Measurements from ENCODE around the gene ENTPD8.

Gene ENTPD8, protein sequence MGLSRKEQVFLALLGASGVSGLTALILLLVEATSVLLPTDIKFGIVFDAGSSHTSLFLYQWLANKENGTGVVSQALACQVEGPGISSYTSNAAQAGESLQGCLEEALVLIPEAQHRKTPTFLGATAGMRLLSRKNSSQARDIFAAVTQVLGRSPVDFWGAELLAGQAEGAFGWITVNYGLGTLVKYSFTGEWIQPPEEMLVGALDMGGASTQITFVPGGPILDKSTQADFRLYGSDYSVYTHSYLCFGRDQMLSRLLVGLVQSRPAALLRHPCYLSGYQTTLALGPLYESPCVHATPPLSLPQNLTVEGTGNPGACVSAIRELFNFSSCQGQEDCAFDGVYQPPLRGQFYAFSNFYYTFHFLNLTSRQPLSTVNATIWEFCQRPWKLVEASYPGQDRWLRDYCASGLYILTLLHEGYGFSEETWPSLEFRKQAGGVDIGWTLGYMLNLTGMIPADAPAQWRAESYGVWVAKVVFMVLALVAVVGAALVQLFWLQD

DNA sequence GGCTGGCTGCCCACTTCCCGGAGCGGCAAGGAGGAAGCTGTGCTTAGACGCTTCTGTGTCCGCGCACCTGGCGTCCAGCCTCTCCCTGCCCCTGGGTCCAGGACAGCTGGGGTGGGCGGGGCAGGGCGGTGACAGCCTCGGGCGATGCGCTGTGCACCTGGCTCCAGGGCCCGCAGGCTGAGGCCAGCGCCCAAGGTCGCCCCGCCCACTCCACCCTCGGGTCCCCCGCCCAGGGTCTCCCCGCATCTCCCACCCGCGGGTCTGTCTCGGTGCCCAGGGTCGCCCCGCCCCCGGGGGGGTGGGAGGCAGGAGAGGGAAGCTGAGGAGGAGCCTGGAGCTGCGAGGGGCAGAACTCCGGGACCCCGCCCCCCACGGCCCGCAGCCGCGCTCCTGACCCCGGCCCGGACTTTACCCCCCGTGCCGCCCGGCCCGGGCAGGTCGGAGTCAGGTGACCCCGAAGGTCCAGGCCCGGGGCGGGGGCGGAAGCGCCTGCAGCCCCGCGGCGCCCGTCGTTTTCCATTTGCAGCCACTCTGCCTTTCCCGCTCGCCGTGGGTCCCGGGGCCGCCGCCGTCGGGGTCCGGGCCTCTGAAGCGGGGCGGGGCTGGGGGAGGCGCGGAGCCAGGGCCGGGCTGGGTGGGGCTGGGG lies at the start of gene ENTPD8:
TSS of gene ENTPD8 (minus strand) at position 69 of the 646 bp plus-strand sequence. CDS start 3,072 bp downstream, outside the sequence.
- DNase-seq (peak; percentile 27), ATAC-seq (no peak)

DNA sequence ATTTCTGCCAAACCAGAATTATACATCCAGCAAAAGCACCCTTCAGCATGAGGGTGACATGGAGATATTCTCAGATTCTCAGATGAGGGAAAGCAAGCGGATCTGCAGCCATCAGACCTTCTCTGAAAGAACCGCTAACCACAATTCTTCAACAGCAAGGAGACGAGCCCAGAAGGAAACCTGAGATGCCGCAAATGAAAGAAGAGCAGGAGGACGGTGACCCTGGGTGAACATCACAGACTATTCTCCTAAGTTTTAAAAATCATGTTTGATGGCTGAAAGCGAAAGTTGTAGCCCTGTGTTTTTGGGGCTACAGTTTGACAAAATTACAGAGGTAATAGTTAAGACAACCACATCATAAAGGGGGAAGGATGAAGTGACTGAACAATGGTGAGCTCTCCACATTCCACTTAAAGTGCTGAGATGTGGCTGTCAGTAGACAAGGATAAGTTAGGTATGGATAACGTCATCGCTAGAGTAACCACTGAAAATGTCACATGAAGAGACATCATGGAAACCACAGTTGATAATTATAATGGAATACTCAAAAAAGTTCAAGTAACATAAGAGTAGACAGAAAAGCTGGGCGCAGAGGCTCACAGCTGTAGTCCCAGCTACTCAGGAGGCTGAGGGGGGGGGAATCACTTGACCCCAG lies 49.5 kb upstream of the ENTPD8 start:
- no peak for DNase-seq
- ATAC-seq, result no peak

DNA sequence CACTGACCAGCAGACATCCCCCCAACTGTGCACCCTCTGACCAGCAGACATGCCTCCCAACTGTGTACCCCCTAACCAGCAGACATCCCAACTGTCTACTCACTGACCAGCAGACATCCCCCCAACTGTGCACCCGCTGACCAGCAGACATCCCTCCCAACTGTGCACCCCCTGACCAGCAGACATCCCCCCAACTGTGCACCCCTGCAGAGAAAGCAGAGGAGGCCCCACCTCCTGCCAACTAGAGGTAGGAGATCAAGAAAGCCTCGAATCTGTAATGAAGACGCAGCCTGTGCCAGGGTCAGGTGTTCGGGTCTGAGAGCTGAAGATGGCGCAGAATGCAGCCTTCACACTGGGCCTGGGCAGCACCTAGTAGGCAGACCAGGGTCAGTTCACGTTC lies 47.7 kb upstream of the ENTPD8 start:
- DNase-seq, result no peak
- ATAC-seq, result no peak

DNA sequence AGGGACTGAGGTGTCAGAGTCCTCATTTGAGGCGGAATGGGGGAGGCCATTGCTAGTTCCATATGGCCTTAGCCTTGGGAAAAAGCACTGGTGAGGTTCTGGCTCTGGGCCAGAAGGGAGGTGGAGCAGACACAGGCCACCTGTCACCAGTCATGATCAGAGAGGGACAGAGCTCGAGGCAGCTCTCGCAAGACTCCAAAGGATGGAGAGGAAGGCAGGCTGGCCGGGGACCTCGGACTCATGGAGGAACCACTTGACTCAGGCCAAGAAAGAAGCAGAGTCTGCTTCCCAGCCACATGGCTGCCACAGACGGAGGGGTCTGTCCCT lies 47.1 kb upstream of the ENTPD8 start:
- no peak for DNase-seq
- no peak for ATAC-seq

DNA sequence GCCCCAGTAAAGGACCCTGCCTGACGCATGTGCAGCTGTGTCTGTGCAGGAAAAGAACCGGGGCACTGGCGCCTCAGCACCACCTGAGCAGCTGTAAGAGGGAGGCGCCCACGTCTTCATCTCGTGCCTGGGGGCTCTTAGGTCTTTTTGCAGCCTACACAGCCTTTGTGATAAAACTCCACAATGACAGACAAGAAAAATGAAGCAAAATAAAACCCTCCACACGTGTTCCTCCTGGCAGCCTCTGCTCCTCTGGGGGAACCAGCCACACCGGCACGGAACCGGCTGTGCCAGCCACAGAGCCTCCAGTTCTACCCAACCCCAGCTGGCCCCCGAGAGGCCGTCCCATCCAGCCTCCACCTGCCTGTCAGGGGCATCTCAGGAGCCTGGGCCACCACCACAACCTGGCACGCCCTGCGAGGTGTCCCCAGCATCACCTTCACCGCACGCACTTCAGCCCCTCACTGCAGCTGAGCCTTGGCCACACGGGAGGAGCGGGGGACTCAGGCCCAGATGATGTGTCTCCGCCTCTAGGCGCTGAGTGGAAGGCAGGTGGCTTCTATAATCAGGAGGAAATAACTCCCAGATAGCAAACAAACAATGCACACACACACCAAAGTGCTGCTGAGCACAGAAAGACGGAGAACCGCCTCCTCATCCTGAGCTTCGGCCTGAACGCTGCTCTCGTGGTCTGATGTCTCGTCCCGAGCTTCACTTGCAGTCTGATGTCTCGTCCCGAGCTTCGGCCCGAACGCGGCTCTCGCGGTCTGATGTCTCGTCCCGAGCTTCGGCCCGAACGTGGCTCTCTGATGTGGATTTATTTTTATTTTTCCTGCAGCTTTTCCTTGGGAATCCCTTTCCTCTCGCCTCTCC lies 46.5 kb upstream of the ENTPD8 start:
- no peak for ATAC-seq
- DNase-seq, result no peak

DNA sequence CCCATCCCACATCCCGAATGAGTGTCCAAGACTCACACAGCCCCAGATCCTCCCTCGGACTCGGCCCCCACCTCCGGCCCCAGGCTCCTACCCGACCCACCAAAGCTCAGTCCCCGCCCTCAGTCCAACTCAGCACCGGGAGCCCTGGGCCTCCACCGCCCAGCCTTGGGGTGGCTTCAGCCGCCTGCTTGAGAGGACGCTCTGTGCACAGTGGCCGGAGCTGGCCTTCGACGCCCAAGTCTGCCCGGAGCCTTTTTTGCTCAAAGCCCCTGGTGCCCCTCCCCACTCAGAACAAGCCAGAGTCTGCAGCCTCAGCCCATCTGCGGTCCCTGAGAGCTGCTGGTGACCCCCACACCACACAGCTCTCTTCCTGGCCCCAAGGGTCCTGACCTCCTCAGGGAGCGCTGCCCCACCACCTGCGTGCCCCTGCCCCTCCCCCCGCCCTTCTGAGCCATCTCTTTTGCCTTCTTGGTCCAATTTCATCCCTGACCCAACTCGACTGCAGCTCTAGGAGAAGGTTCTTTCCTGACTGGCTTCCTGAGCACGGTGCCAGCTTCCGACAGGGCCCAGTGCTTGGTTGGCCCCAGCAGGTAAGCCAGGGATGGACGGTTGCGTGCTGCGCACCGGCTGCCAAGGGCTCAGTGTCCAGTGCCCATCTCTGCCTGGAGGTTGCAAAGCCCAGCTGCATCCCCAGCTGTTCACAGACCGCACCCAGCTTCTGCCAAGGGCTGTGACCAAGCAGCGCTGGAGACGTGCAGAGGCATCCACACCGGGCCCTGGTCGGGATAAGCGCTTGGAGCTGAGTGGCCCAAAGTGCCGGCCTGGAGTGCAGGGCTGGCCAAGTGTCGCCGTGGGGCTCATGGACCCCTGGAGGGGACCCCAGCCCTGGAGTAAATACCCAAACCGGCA lies 45.6 kb upstream of the ENTPD8 start:
- DNase-seq, result no peak
- ATAC-seq, result no peak

DNA sequence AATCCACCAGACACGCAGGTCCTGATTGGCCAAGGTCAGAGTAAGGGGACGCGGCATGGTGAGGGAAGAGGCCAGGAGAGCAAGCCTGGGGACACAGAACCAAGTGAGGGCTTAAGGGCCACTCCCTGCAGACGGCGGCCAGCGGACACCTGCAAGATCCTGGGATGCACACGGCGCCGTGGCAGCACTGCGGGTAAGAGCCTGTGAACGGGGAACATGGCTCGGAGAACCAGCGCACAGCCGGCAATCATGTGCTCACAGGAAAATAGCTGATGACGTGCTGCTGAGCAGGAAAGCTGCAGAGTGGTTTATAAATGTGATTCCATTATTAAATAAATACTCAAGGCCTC lies 45.0 kb upstream of the ENTPD8 start:
- ATAC-seq (no peak), DNase-seq (no peak)

DNA sequence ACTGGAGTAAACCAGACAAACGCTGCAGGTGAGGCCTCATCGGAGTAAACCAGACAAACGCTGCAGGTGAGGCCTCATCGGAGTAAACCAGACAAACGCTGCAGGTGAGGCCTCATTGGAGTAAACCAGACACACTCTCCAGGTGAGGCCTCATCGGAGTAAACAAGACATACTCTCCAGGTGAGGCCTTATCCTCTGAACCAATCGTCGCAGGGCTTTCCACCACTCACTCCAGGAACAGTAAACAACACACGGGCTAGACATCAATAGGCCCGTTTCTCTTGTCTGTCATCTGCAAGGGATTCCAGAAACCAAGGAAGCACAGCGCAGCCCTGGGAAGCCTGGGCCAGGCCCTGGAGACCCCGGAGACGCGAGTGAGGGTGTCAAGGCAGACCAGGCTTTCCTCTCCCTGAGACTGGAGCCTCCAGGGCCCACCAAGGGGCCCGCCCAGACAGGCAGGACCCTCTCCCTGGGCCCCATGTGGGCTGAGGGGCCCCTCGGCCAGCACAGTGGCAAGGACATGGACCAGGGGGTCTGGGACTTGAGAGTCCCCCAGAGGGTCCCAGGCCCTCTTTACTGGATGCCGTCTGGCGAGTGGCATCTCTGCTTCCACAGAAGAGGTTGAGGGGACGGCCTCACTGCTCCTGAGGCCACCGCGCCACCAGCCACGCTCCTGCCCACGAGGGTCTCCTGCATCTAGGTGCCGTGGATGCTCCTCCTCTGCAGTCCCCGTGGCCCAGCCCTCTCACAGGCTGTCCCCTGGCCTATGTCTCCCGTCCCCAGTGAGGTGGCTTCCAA lies 44.4 kb upstream of the ENTPD8 start:
- ATAC-seq (no peak), DNase-seq (no peak)

DNA sequence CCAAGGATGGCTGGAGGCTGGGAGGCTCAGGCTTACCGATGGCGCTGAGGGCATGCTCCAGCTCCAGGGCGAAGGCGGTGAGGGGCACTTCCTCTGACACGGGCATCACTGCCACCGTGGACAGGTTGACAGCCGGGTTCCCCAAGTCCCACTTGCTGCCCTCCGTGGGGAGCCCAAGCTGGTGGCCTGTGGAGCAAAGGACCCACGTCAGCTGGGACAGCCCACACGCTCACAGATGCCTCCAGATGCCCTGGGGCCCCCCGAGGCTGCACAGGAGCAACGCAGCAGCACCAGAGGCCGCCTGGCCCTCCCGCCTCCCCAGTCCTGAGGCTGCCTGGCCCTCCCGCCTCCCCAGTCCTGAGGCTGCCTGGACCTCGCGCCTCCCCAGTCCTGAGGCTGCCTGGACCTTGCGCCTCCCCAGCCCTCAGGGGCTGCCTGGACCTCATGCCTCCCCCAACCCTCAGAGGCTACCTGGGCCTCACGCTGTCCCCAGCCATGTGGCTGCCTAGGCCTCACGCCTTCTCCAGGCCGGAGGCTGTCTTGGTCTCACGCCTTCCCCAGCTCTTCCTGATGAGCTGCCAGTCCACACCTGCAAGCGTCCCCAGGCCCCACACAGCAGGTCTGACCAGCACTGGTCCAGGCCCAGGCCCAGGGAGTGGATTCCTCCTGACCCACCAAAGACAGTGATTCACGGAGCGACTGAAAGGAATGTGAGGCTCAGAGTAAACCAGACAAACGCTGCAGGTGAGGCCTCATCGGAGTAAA lies 43.6 kb upstream of the ENTPD8 start:
- ATAC-seq, result no peak
- DNase-seq, result no peak

DNA sequence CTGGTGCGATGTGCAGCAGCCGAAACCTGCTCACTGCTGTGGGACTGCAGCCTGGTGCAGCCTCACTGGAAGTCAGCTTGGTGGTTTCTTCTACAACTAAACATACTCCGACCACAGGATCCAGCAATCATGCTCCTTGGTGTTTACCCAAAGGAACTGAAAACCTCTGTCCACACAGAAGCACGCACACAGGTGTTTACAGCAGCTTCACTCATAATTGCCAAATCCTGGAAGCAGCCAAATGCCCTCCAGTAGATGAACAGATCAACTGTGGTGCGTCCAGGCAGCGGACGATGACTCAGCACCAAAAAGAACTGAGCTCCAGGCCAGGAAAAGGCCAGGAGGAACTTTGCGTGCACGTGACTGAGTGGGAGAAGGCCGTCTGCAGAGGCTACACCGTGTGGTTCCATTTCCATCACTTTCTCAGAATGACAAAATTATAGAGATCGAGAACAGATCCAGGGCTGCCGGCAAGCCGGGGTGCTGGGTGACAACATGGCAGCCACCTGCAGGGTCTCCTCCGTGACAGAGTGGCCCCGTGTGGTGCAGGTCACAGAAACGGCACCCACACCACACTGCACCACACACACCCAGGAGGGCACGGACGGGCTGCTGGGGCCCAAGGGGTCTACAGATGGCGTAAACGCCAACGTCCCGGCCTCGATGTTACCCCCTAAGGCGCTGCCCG lies 41.1 kb upstream of the ENTPD8 start:
- peak; percentile 38 for ATAC-seq

DNA sequence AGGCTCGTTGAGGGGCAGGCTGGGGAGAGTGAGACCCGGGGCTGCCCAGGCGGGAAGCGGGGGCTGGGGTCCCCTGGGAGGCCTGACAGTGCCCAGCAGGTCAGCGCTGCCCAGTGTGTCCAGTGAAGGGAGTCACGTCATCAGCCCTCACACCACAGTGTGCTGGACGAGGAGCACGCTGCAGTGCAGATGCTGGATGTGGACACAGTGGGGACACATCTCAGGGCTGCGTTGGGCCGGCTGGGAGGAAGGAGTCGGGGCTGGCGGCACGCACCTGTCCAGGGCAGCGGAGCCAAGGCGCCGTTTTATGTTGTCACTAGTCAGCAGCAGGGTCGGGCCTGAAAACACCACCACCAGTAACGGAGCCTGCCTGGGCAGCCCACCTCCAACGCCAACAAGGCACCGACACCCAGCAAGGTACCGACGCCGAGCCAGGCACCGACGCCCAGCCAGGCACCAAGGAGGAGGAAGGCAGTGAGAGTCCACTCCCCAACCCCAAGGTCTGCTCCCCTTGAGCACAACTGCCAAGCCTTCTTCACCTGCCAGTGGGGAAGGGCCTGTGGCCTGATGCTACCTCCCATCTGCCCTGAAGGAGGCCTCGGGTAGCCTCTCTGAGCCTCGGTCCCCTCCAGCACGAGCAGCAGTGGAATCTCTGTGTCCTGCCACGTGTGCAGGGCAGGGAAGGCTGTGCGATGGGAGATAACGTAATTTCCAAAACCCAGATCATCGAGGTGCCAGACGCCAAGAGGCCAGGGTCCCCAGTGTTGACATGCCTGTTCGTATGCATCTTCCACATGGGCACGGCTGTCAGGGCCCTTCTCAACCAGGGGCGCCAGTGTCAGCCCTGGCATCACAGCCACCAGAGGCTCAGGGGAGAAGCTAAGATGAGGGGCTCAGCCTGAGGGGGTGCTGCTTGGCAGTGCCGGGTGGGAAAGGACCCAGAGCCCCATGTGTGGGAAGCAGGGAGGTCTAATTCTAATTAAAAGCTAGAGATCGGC lies 39.8 kb upstream of the ENTPD8 start:
- ATAC-seq, result no peak

More for the DNA sequence above, 41.1 kb upstream of the ENTPD8 start:
- no peak for DNase-seq

DNA sequence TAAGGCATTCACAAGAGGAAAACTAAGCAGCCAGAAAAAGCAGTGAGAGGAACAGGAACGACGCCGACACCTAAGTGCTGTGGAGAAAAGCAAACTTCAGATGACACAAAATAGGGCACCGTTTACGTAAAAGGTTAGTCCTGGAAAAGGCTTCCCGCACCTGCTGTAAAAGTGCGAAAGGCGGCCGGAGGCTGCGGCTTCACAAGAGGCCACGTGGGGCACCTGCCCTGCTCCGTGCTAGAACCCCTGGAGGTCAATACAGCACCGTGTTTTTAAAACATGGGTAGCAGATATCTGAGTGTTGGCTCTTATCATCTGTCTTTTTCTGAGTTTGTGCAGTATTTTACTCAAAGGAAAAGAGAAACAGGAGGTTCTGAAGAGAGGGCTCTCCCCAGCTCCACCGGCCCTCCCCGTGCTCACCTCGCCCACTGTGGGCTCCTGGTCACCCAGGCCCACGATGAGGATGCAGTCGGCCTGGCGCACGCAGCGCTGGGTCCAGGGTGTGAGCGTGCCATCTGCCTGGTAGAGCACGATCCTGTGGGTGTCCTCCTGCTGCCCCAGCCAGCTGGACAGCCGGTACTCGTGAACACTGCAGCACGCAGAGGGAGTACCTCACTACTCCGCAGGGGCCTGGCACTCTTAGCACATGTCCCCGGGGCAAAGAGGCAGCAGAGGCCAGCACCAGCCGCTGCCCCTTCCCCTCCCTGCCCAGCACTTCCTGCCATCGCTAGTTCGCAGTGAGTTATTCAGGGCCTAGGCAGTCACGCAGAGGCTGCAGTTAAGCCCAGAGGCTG lies 38.9 kb upstream of the ENTPD8 start:
- ATAC-seq (no peak), DNase-seq (no peak)

More for the DNA sequence above, 39.8 kb upstream of the ENTPD8 start:
- DNase-seq, result no peak

DNA sequence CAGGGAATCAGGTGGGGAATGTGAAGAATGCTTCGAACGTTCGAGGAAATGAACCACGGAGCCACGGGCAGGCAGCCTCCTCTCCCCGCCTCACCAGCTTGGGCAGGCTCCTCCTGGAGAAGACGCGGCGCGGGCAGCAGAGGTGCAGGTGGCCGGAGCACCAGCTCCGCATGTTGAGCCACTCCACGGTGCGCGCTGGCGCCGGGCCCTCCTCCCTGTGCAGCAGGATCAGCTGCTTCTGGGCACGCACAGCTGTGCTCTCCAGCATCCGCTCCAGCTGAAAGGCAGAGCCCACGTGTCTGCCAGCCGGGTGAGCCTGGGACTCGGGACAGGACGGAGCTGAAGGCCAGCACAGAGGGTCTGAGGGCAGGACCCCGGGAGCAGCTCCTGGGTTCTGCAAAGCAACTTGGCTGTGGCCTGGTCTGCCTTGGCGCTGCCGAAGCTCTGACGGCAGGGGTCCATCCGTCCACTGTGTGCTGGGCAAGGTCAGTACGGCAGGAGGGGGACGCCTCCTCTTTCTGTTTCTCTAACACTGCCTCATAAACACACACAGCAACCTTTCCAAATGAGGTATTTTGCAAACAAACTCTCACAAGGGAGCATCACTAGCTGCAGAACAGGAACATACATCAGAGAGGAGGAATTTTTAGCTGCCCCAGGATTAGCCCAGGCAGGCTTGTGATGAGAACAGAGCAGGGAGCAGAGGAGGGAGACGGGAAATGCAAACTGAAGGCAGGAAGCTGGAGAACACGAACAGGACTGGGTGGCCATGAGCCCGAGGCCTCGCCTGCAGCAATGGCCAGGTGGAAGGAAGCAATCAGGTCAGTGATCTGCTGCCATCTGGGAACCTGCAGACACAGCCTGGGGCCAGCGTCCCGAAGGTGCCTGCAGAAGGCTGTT lies 38.1 kb upstream of the ENTPD8 start:
- DNase-seq, result no peak
- no peak for ATAC-seq

DNA sequence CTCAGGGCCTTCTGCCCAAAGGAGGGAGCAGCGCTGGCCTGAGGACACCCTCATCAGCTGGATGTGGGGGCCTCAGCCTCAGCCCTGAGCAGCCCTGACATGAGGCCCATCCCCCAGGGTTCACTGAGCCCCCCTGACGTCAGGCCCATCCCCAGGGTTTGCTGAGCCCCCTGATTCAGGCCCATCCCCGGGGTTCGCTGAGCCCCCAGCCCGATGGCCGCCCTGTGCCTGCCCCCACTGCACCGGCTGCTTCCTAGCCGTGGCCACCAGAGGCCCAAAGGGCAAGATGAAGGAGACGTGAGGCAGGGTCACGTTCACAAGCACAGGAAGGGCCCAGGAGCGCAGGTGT lies 37.4 kb upstream of the ENTPD8 start:
- no peak for ATAC-seq
- DNase-seq, result no peak

DNA sequence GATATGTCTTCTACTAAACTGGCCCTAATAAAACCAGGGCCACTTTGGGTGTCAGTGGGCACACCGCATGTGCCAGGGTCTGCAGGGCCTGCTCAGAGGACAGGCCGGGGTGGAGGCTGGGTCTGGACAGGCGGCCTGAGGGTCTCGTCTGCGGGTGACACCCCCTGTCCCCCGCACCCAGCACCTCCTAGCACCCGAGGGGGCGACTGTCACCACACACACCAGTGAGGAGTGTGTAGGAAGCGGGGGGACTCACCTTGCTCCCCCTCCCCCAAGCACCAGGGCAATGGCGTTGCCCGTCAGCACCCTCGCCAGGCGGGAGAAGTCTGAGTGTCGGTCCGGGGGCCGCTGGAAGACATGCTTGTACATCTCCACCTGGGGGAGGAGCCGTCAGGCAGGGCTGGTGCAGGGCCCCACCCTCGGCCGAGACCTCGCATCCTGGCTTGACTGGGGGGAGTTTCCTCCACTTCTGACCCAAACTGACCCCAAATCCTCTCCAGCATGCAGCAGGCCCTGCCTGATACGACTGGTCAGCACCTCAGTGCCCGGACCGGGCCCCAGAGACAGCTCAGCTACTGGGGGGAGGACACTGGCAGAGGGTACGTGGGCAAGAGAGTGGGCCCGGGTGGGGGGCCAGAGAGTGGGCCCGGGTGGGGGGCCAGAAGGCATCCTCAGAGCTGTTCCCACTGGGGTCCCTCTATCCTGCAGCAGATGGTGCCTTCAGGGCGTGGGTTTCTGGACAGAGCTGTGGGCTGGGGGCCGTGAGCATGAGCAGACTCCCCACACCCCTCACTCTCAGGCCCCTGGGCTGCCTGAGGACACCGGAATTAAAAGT lies 36.8 kb upstream of the ENTPD8 start:
- ATAC-seq, result no peak
- DNase-seq, result no peak

Data from stimulated activated naive CD8-positive, alpha-beta T cell treated with anti-CD3 and anti-CD28 coated beads, Interleukin-15, Interleukin-2, amounts not matched to agents 100 U/mL and 50 U/mL, for 24 hours (primary cell).